CD4-positive, CD25-positive, alpha-beta regulatory T cell (primary cell): Measurements from ENCODE around the gene WDR59. TPM values are rescaled to one million over a fixed set of nuclear protein-coding genes. Genes with fewer than 3 reads are reported as not detected.

Experiments
- ATAC-seq, 2 donors: fragments of 150-1000 bp; cut with Tn5 transposase; one replicate each; pipeline ENCODE4 v1.10.0; 2021; ENCODE audit warnings: low read depth in 2 of 2, moderate number of reproducible peaks in 2 of 2, moderate library complexity in 1 of 2
- DNase-seq, 3 donors: peaks; one replicate each; pipeline versions ENCODE4 v3.0.0 to v3.0.0-alpha.2; 2012 to 2022; ENCODE audit warnings: mixed read lengths in 1 of 3
- H3K27ac ChIP-seq: one replicate; pipeline ENCODE4 v1.7.0; 2013; ENCODE audit warnings: mild to moderate bottlenecking, low read length; ENCODE audit not compliant: insufficient read depth, poor library complexity, severe bottlenecking
- H3K27me3 ChIP-seq: one replicate; pipeline ENCODE4 v1.7.0; 2013; ENCODE audit warnings: low read length; ENCODE audit not compliant: control insufficient read depth, insufficient read depth
- H3K36me3 ChIP-seq: one replicate; pipeline ENCODE4 v1.7.0; 2013; ENCODE audit warnings: mild to moderate bottlenecking, low read length, moderate library complexity; ENCODE audit not compliant: control insufficient read depth, insufficient read depth
- H3K4me1 ChIP-seq: 2 replicates; pipeline ENCODE4 v1.7.0; 2013; ENCODE audit warnings: mild to moderate bottlenecking, low read length; ENCODE audit not compliant: insufficient read depth, control insufficient read depth, poor library complexity, severe bottlenecking
- H3K4me3 ChIP-seq: one replicate; pipeline ENCODE4 v1.7.0; 2013; ENCODE audit warnings: low read depth, mild to moderate bottlenecking, low read length, moderate library complexity
- H3K9me3 ChIP-seq, 2 experiments: 1 replicate in 1 of 2; 2 replicates in 1 of 2; pipeline ENCODE4 v1.7.0; 2013; ENCODE audit warnings: low read length in 2 of 2, mild to moderate bottlenecking in 1 of 2, moderate library complexity in 1 of 2; ENCODE audit not compliant: control insufficient read depth in 2 of 2
- H3K27ac Mint-ChIP-seq, 3 donors: one replicate each; pipeline ENCODE4 v1.8.0; 2020 to 2022; ENCODE audit warnings: mild to moderate bottlenecking in 3 of 3, mixed read lengths in 3 of 3, moderate library complexity in 2 of 3
- H3K27me3 Mint-ChIP-seq: one replicate; pipeline ENCODE4 v1.8.0; 2022; ENCODE audit warnings: mild to moderate bottlenecking, mixed read lengths
- H3K36me3 Mint-ChIP-seq: one replicate; pipeline ENCODE4 v1.8.0; 2020; ENCODE audit warnings: mixed read lengths
- H3K4me1 Mint-ChIP-seq, 4 donors: one replicate each; pipeline ENCODE4 v1.8.0; 2020 to 2022; ENCODE audit warnings: mixed read lengths in 4 of 4, mild to moderate bottlenecking in 1 of 4
- H3K4me3 Mint-ChIP-seq, 4 donors: one replicate each; pipeline ENCODE4 v1.8.0; 2020 to 2022; ENCODE audit warnings: mild to moderate bottlenecking in 4 of 4, mixed read lengths in 4 of 4, moderate library complexity in 3 of 4
- H3K9me3 Mint-ChIP-seq, 7 donors: one replicate each; pipeline ENCODE4 v1.8.0; 2020 to 2022; ENCODE audit warnings: mixed read lengths in 7 of 7, mild to moderate bottlenecking in 3 of 7, moderate library complexity in 2 of 7
- polyA plus RNA-seq, 4 donors: library from polyadenylated mRNA; unstranded; fragments of 300-500 nt; fragmentation: Illumina TruSeq; gene quantifications; one replicate each; pipeline ENCODE4 v1.2.3, GENCODE V29; 2021
- total RNA-seq: library from RNA; stranded (reverse); gene quantifications from one replicate; pipeline ENCODE4 v1.2.3, GENCODE V29; 2022

WDR59 gene
- total and polyA plus RNA-seq, 5 donors from 2014 or later, result 11.4 to 89.2 (median 14.3) TPM

DNA sequence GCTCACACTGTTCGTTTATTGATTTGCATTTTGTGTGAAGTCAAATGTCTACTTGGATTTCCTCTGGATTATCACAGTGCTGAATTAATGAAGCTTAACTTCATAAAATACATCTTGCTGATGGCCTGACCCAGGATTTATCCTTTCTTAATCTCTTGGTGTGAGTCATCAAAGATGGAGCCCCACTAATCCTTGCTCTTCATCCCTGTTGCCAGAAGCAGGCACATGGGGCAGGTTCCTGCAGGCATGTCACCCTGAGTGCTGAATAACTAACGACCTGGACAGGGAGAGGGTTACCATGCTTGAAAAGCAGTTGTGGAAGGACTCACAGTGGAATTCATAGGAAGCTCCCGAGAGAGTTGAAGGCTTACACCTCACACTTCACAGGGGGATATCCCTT is 154.3 kb downstream of the WDR59 start:
- peaks cover 9% of the 10 kb centered on the region for H3K27me3 ChIP-seq
- no peak overlapping the region for H3K4me3 Mint-ChIP-seq
- H3K36me3 Mint-ChIP-seq, result no peaks in the 10 kb centered on the region
- DNase-seq, result no peak
- no peak for ATAC-seq
- no peak overlapping the region for H3K27ac ChIP-seq
- H3K4me1 Mint-ChIP-seq, result no peaks in the 10 kb centered on the region
- H3K27me3 Mint-ChIP-seq, result peaks cover 22% of the 10 kb centered on the region
- peaks cover 0 to 15% (median 8%) of the 10 kb centered on the region in 7 donors for H3K9me3 Mint-ChIP-seq
- no peak overlapping the region for H3K27ac Mint-ChIP-seq
- no peaks in the 10 kb centered on the region for H3K36me3 ChIP-seq
- H3K9me3 ChIP-seq, result peaks cover 10 to 12% of the 10 kb centered on the region in 2 experiments
- H3K4me3 ChIP-seq, result no peak overlapping the region
- H3K4me1 ChIP-seq, result no peaks in the 10 kb centered on the region

DNA sequence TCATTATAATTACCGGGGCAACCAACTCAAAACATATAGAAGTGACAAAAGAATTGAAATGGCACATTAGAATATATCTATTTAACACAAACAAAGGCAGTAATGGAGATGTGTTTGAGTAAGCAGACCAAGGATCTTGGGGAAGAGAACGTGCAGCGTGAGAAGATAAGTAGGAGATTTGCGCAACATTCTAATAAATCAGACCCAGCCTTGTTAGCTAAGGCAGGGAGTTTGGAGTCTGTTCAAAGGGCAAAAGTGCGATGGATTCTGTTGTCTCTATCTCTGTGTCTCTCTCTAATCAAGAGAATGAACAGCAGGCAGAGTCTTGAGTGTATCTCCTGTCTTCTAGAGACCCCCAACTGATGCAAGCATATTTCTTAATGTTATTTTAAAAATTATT is 155.3 kb downstream of the WDR59 start:
- H3K4me3 ChIP-seq, result no peak overlapping the region
- H3K36me3 Mint-ChIP-seq, result no peaks in the 10 kb centered on the region
- H3K4me3 Mint-ChIP-seq, result no peak overlapping the region
- no peaks in the 10 kb centered on the region for H3K4me1 ChIP-seq
- no peak for ATAC-seq
- no peaks in the 10 kb centered on the region for H3K36me3 ChIP-seq
- H3K27ac ChIP-seq, result no peak overlapping the region
- H3K9me3 Mint-ChIP-seq, result peaks cover 0 to 15% (median 8%) of the 10 kb centered on the region in 7 donors
- H3K27me3 ChIP-seq, result peaks cover 9% of the 10 kb centered on the region
- no peak overlapping the region for H3K27ac Mint-ChIP-seq
- DNase-seq, result no peak
- H3K27me3 Mint-ChIP-seq, result peaks cover 25% of the 10 kb centered on the region
- no peaks in the 10 kb centered on the region for H3K4me1 Mint-ChIP-seq
- peaks cover 10 to 12% of the 10 kb centered on the region in 2 experiments for H3K9me3 ChIP-seq

DNA sequence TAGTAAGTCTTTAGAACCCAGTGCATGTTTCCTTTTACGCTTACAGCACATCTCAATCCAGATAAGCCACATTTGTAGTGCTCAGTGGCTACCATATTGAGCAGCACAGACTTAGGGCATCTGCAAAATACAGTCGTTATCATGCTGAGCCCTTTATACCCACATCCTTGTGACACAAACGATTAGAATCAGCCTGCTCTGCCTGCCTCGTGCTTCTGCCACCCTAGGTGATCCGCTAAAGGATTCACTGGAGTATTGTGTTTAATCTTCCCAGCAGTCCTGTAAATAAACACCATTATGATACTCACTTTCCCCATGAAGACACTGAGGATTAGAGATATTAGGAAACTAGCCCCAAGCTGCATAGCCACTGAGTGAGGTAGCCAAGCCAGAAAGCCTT is 159.0 kb downstream of the WDR59 start:
- no peaks in the 10 kb centered on the region for H3K4me1 ChIP-seq
- Mint-ChIP-seq H3K27me3 (peaks cover 34% of the 10 kb centered on the region), H3K4me1 (peaks cover 0 to 2% (median 0%) of the 10 kb centered on the region in 4 donors), H3K4me3 (no peak overlapping the region), H3K36me3 (no peaks in the 10 kb centered on the region), H3K27ac (no peak overlapping the region), H3K9me3 (peaks cover 0 to 18% (median 8%) of the 10 kb centered on the region in 7 donors)
- H3K36me3 ChIP-seq, result no peaks in the 10 kb centered on the region
- peaks cover 10 to 12% of the 10 kb centered on the region in 2 experiments for H3K9me3 ChIP-seq
- no peak overlapping the region for H3K27ac ChIP-seq
- no peak overlapping the region for H3K4me3 ChIP-seq
- peaks cover 18% of the 10 kb centered on the region for H3K27me3 ChIP-seq
- no peak for ATAC-seq
- no peak for DNase-seq

DNA sequence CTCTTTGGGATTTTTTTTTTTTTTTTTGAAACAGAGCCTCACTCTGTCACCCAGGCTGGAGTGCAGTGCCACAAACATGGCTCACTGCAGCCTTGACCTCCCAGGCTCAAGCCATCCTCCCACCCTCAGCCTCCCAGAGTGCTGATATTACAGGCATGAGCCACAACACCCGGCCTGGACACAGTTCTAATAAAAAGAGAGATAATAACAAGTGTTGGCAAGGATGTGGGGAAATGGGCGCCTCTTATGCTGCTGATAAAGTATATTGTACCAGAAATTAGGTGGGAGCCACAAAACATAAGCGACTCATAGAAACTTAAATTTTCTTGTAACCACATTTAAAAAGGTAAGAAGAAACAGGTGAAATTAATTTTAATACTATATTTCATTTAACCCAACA is 159.9 kb downstream of the WDR59 start:
- peaks cover 20% of the 10 kb centered on the region for H3K27me3 ChIP-seq
- peaks cover 29% of the 10 kb centered on the region for H3K27me3 Mint-ChIP-seq
- H3K4me3 Mint-ChIP-seq, result no peak overlapping the region
- no peaks in the 10 kb centered on the region for H3K36me3 Mint-ChIP-seq
- peaks cover 10 to 12% of the 10 kb centered on the region in 2 experiments for H3K9me3 ChIP-seq
- H3K4me1 ChIP-seq, result no peaks in the 10 kb centered on the region
- no peak overlapping the region for H3K27ac ChIP-seq
- no peak for DNase-seq
- peaks cover 0 to 2% (median 0%) of the 10 kb centered on the region in 4 donors for H3K4me1 Mint-ChIP-seq
- ATAC-seq, result no peak
- H3K27ac Mint-ChIP-seq, result no peak overlapping the region
- peaks cover 0 to 18% (median 8%) of the 10 kb centered on the region in 7 donors for H3K9me3 Mint-ChIP-seq
- H3K4me3 ChIP-seq, result no peak overlapping the region
- no peaks in the 10 kb centered on the region for H3K36me3 ChIP-seq

Other genes starting within 250 kb of the WDR59 start
- gene FA2H, start 210.3 kb downstream of the WDR59 start, total RNA-seq, result 1.8 TPM
- not detected for gene FA2H, start 210.3 kb downstream of the WDR59 start, polyA plus RNA-seq
- gene ZNRF1, start 13.9 kb upstream of the WDR59 start, total RNA-seq, result 15.1 TPM
- 1 to 10 TPM; 3.2 to 8.6 (median 5.8) TPM for gene ZNRF1, start 13.9 kb upstream of the WDR59 start, polyA plus RNA-seq
- not detected for gene LDHD, start 131.7 kb upstream of the WDR59 start, total RNA-seq
- under 1 TPM in 3 of 4 donors, not detected in 1; 0.10 to 0.32 (median 0.15) TPM for gene LDHD, start 131.7 kb upstream of the WDR59 start, polyA plus RNA-seq
- gene ZFP1, start 163.4 kb upstream of the WDR59 start, total RNA-seq, result 14.2 TPM
- gene ZFP1, start 163.4 kb upstream of the WDR59 start, polyA plus RNA-seq, result 10 to 100 TPM; 15.6 to 19.2 (median 16.7) TPM
- gene CTRB2, start 222.0 kb upstream of the WDR59 start, total RNA-seq, result not detected
- not detected for gene CTRB2, start 222.0 kb upstream of the WDR59 start, polyA plus RNA-seq
- gene CTRB1, start 233.9 kb upstream of the WDR59 start, total RNA-seq, result not detected
- gene CTRB1, start 233.9 kb upstream of the WDR59 start, polyA plus RNA-seq, result not detected